ENCODE measurements around the gene ADAP1.

Gene ADAP1

DNA sequence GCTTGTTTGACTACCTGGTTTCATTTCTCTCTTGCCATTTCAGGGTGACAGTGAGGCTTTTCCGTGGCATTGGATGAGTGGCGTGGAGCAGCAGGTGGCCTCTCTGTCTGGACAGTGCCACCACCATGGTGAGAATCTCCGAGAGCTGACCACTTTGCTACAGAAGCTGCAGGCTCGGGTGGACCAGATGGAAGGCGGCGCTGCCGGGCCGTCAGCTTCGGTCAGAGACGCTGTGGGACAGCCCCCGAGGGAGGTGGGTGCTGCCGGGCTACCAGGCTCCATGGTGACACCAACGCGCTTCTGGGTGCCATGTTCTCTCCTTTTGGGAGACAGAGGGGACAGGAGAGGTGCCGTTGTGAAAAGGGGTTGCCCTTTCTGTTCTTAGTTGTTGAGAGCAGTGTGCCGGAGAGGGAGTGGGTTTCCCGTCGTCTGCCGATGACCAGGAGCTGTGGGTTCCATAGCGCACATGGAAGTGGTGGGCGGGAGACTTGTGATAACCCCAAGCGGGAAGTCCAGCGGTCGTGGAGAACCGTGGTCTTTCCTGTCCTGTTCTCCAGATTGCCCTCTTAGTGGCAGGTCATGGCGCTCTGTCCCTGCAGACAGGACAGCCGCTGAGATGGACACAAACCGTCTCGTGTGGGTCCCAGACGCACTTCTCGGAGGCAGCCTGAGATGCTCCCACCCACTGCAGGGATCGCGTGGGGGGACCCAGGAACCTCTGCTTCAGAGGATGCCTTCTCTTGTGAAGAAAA is 100.9 kb downstream of the ADAP1 start:
- DNase-seq, result no peak

DNA sequence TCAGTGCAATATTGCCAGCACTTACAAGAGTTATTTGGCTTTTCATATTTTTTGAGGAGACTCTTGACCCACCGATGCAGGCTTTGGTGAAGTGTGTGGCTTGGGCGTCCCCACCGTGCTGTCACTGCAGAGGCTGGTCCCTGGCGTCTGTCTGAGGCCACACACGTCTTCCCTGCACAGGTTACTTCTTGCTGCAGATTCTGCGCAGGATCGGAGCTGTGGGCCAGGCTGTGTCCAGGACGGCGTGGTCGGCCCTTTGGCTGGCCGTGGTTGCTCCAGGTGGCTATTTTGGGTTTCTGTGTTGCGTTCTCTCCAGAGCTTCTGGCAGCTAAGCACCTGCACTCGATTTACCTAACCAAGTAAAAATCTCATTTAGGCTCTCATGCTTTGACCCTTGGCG is 103.3 kb downstream of the ADAP1 start:
- no peak for DNase-seq

GRCh38 chr7:849781-850180 is 104.7 kb downstream of the ADAP1 start:
- DNase-seq, result no peak

DNA sequence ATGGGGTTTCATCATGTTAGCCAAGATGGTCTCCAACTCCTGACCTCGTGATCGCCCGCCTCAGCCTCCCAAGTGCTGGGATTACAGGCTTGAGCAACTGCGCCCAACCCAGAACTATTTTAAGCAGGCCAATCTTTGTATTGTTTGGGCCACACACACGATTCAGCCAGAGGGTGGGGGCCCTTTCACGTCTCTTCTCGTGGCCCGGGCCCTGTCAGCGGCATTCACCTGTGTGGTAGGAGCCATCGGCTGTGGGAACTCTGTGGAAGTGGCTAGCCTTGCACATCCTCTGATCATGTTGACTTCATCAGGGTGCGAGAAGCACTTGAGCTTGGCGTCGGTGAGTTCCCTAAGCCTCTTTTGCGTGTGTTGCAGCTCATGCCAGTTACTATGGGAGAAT is 105.3 kb downstream of the ADAP1 start:
- no peak for DNase-seq
